Kidney glomerular epithelial cell (primary cell): ENCODE data around the gene SALL1.

ENCODE experiments used
- DNase-seq: peaks from one replicate; lab custom pipeline; 2025; lab: John Stamatoyannopoulos, UW

The SALL1 gene

GRCh38 chr16:51141106-51141505 is 10.0 kb downstream of the SALL1 start:
- DNase-seq = no peak

GRCh38 chr16:51140112-51140511 is 11.0 kb downstream of the SALL1 start:
- no peak for DNase-seq

GRCh38 chr16:51139568-51139967 is 11.5 kb downstream of the SALL1 start:
- DNase-seq = no peak

- no peak for DNase-seq
Observed at GRCh38 chr16:51138178-51138577, 12.9 kb downstream of the SALL1 start.

GRCh38 chr16:51137097-51137496 is 14.0 kb downstream of the SALL1 start:
- no peak for DNase-seq

GRCh38 chr16:51134876-51135275 is 16.2 kb downstream of the SALL1 start:
- no peak for DNase-seq

- no peak for DNase-seq
Observed at GRCh38 chr16:51134269-51134812, 16.7 kb downstream of the SALL1 start.

GRCh38 chr16:51133688-51134087 is 17.4 kb downstream of the SALL1 start:
- DNase-seq = no peak

- DNase-seq = no peak
Observed at GRCh38 chr16:51133183-51133582, 17.9 kb downstream of the SALL1 start.

- no peak for DNase-seq
Observed at GRCh38 chr16:51132490-51133115, 18.5 kb downstream of the SALL1 start.

GRCh38 chr16:51131619-51132018 is 19.5 kb downstream of the SALL1 start:
- no peak for DNase-seq

GRCh38 chr16:51129105-51129504 is 22.0 kb downstream of the SALL1 start:
- DNase-seq = peak; percentile 81

- no peak for DNase-seq
Observed at GRCh38 chr16:51125992-51126391, 25.1 kb downstream of the SALL1 start.

- DNase-seq = no peak
Observed at GRCh38 chr16:51124896-51125295, 26.2 kb downstream of the SALL1 start.

GRCh38 chr16:51121850-51122249 is 29.2 kb downstream of the SALL1 start:
- DNase-seq = no peak

GRCh38 chr16:51120730-51121347 is 30.2 kb downstream of the SALL1 start:
- DNase-seq = no peak

GRCh38 chr16:51119973-51120729 is 30.9 kb downstream of the SALL1 start:
- no peak for DNase-seq

- no peak for DNase-seq
Observed at GRCh38 chr16:51119556-51119955, 31.5 kb downstream of the SALL1 start.

GRCh38 chr16:51116353-51116752 is 34.7 kb downstream of the SALL1 start:
- DNase-seq = no peak

- DNase-seq = no peak
Observed at GRCh38 chr16:51114382-51114781, 36.7 kb downstream of the SALL1 start.

- DNase-seq = no peak
Observed at GRCh38 chr16:51113236-51114125, 37.6 kb downstream of the SALL1 start.

GRCh38 chr16:51112323-51112722 is 38.7 kb downstream of the SALL1 start:
- no peak for DNase-seq
